ENCODE data around the gene SSB.
A peak's percentile ranks its signal among the peaks of the same experiment; 100 is the strongest.
"Not testable (repeated sequence)": the region's sequence is repeated elsewhere in the genome, so short reads cannot be mapped to it uniquely, and the experiment has no call there.

Gene SSB

DNA sequence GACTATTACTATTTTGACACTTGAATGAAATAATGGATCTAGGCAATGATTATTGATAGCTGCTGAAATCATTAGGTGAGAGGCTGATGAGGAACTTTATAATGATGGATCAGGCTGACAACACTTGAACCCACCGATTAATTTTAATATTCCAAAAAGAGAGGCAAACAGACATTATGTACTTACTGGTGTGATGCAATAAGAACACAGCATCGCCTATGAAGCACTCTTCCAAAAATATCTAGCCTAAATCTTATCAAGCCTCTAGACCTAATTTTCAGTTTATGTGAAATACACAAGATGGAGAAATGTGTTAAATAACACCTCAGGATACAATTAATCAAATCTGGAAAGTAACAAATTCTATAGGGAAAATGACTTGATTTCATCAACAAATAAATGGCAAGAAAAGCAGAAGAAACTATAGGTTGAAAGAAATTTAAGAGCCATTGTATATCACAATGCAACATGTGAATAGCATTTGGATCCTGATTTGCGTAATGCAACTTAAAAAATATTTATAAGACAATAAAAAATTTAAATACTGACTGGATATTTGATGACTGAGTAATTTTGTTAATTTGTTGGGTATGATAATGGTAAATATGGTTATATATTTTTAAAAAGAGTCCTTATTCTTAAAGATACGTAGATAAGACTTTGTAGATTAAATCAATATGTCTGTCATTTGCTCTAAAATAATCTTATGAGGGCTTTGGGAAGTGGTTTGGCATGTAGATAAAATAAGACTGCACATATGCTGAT, 17.2 kb upstream of the SSB start:
- DNase-seq (ENCODE audit: low read depth in 1 of 2, low spot score in 1 of 2): no peak

- no peak for DNase-seq (ENCODE audit: low read depth in 1 of 2, low spot score in 1 of 2)
These were observed 16.2 kb upstream of the SSB start for GRCh38 chr2:169782513-169782912.

DNA sequence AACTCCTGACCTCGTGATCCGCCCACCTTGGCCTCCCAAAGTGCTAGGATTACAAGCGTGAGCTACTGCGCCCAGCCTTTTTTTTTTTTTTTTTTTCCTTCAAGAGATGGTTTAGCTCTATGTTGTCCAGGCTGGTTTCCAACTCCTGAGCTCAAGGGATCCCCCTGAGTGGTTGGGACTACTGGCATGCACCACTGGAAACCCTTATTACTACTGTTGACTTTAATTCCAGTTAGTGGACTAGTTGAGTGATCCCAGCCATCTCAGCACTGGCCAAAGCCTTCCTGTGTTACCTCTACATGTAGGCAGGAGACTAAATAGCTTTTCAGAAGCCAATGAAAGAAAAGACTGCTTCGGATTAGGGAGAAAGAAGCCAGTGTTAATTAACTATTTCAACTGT, 8.1 kb upstream of the SSB start:
- DNase-seq (ENCODE audit: low read depth in 1 of 2, low spot score in 1 of 2): no peak

- no peak for DNase-seq (ENCODE audit: low read depth in 1 of 2, low spot score in 1 of 2)
These were observed 3.5 kb upstream of the SSB start for GRCh38 chr2:169795181-169795580.

- DNase-seq (ENCODE audit: low read depth in 1 of 2, low spot score in 1 of 2): no peak
These were observed 2.2 kb upstream of the SSB start for GRCh38 chr2:169796441-169796840.

DNA sequence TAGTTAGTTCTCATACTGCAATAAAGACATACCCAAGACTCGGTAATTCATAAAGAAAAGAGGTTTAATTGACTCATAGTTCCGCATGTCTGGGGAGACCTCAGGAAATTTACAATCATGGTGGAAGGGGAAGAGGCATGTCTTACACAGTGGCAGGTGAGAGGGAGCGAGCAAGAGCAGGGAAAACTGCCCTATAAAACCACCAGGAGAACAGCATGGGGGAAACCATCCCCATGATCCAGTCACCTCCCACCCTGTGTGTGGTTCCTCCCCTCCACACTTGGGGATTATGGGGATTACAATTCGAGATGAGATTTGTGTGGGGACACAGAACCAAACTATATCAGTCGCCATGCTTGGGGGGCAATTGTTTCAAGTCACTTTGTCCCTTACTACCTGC, 1.1 kb upstream of the SSB start:
- DNase-seq (ENCODE audit: low read depth in 1 of 2, low spot score in 1 of 2): no peak

- DNase-seq (ENCODE audit: low read depth in 1 of 2, low spot score in 1 of 2): no peak
These were observed 314 bp upstream of the SSB start for GRCh38 chr2:169798397-169798717.

GRCh38 chr2:169803480-169803879, 4.8 kb downstream of the SSB start:
- no peak for DNase-seq (ENCODE audit: low read depth in 1 of 2, low spot score in 1 of 2)

- DNase-seq (ENCODE audit: low read depth in 1 of 2, low spot score in 1 of 2): no peak
These were observed 7.9 kb downstream of the SSB start for GRCh38 chr2:169806586-169806985.

DNA sequence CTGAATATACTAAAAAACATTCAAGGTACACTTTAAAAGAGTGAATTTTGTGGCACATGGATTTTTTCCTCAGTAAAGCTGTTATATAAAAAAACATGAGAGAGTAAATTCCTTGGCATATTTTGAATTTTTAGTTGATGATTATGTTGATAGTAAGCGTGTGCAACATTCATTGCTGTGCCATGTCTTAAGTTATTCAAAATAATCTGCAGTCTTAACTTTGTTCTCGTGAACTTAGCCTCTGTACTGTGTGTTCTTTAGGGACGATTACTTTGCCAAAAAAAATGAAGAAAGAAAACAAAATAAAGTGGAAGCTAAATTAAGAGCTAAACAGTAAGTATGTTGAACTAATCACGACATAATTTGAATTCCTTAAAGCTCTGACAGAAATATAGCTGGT, 9.6 kb downstream of the SSB start:
- DNase-seq (ENCODE audit: low read depth in 1 of 2, low spot score in 1 of 2): no peak

GRCh38 chr2:169815849-169816248, 17.2 kb downstream of the SSB start:
- no peak for DNase-seq (ENCODE audit: low read depth in 1 of 2, low spot score in 1 of 2)

DNA sequence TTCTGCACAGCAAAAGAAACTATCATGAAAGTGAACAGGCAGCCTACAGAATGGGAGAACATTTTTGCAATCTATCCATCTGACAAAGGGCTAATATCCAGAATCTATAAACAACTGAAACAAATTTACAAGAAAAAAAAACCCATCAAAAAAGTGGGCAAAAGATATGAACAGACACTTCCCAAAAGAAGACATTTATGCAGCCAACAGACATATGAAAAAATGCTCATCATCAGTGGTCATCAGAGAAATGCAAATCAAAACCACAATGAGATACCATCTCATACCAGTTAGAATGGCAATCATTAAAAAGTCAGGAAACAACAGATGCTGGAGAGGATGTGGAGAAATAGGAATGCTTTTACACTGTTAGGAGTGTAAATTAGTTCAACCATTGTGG, 18.3 kb downstream of the SSB start:
- DNase-seq (ENCODE audit: low read depth in 1 of 2, low spot score in 1 of 2): not testable (repeated sequence)

GRCh38 chr2:169817369-169817768, 18.7 kb downstream of the SSB start:
- not testable (repeated sequence) for DNase-seq (ENCODE audit: low read depth in 1 of 2, low spot score in 1 of 2)

GRCh38 chr2:169818241-169818640, 19.6 kb downstream of the SSB start:
- no peak for DNase-seq (ENCODE audit: low read depth in 1 of 2, low spot score in 1 of 2)

- no peak for DNase-seq (ENCODE audit: low read depth in 1 of 2, low spot score in 1 of 2)
These were observed 20.4 kb downstream of the SSB start for GRCh38 chr2:169819106-169819505.

- DNase-seq (ENCODE audit: low read depth in 1 of 2, low spot score in 1 of 2): not testable (repeated sequence)
These were observed 21.4 kb downstream of the SSB start for GRCh38 chr2:169820101-169820500.

DNA sequence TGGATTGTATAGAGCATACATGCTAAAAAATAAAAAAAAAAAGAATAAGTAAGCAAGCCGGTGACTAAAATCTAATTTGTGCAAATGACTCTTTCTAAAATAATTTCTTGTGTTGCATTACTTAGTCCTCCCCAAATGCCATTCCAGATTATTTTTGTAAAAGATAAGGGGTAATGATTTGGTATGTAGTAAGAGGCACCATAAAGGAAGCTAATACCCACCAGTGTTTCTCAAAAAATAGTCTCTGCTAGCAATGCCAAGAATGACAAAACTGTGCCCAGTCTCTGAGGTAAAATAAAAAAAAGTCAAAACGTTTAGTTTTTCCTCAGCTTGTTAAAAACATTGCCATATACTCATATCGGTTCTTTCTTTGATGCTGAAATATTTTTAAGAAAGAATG, 23.4 kb downstream of the SSB start:
- no peak for DNase-seq (ENCODE audit: low read depth in 1 of 2, low spot score in 1 of 2)

- DNase-seq (ENCODE audit: low read depth in 1 of 2, low spot score in 1 of 2): no peak
These were observed 24.2 kb downstream of the SSB start for GRCh38 chr2:169822785-169823392.

- DNase-seq (ENCODE audit: low read depth in 1 of 2, low spot score in 1 of 2): no peak
These were observed 25.3 kb downstream of the SSB start for GRCh38 chr2:169823996-169824372.

- DNase-seq (ENCODE audit: low read depth in 1 of 2, low spot score in 1 of 2): peak; percentile 57 to 76
These were observed 26.0 kb downstream of the SSB start, which contains the start of gene METTL5 for GRCh38 chr2:169824373-169825333. Gene METTL5, minus strand, starts transcription at chr2:169824905. Its CDS starts 308 bp downstream, at chr2:169824597.

DNA sequence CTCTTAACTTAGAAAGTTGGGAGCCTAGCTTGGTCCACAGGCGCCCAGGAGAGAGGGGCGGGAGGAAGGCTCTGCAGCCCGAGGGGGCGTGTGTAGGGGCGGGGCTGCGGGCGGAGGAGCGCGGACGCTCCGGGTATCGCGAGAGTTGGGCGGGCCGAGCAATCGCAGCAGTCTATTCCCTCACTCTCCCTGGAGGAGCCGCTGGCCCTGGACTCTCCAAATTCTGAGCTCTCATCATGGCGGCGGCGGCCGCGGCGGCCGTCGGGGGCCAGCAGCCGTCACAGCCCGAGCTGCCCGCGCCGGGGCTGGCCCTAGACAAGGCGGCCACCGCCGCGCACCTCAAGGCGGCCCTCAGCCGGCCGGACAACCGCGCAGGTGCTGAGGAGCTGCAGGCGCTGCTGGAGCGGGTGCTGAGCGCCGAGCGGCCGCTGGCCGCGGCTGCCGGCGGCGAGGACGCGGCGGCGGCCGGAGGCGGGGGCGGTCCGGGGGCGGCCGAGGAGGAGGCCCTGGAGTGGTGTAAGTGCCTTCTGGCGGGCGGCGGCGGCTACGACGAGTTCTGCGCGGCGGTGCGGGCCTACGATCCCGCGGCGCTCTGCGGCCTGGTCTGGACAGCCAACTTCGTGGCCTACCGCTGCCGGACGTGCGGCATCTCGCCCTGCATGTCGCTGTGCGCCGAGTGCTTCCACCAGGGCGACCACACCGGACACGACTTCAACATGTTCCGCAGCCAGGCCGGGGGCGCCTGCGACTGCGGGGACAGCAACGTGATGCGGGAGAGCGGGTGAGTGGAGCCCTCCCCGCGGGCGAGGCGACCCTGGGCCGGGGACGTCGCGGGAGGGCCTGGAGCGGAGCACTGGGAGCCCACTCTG, 28.8 kb downstream of the SSB start, which contains the start of gene UBR3:
UBR3 (plus strand) TSS at position 183 of the 869 bp plus-strand sequence; CDS start at position 237, 54 bp downstream.
- DNase-seq (ENCODE audit: low read depth in 1 of 2, low spot score in 1 of 2): peak; percentile 78 to 87
